ENCODE data around the gene FOXK1.

Gene FOXK1

DNA sequence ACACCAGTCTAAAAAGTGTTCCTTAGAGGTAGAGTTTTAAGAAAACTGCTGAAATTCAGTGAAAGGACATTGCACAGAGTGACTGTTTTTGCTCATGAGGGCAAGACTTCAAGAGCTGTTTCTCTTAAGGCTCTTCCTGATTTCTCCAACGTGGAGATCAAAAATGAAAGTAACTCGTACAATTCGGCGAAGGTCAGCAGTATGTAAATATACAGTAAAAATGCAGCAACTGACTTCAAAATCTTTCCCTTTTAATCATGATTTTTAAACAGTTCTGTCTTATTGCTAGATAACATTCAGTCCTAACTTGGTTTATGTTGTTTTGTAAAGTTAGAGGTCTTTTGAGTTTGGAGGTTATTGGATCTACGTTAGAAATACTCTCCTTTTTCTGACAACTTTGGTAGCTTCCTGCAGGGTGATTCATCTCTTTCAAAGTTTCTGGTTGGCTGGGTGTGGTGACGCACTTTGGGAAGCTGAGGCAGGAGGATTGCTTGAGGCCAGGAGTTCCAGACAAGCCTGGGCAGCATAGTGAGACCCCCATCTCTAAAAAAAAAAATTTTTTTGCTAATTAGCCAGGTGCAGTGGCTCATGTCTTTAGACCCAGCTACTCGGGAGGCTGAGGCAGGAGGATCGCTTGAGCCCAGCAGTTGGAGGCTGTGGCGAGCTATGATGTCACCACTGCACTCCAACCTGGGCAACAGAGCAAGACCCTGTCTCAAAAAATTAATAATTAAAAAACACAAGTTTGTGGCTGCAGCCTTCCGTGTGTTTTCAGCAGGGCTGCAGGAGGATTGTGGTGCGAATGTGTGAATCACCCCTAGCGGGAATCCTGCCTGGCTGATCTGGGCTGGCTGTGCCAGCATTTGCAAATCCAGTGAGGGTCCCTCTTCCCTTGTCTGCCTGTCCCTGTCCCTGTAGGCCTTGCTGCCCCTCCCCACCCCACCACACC is 64.2 kb downstream of the FOXK1 start:
- peak; percentile 24 for DNase-seq

DNA sequence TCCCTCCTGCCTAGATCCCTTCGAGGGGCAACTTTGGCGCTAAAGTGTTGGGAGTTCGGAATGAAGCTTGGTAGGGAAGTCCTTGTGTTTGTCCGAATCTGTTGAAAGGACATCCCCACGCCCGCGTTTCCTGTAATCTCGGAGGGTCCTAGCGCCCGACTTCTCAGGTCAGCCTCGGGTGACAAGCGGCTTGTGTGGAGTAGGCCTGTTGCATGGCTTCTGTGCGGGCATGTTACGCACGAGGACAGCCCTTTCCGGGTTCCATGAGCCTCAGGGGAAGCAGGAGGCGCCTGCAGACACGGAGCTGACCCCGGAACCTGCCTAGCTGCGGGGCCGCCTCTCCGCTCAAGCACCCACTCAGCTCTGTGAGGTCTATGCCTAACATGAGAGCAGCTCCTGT is 64.9 kb downstream of the FOXK1 start:
- no peak for DNase-seq

DNA sequence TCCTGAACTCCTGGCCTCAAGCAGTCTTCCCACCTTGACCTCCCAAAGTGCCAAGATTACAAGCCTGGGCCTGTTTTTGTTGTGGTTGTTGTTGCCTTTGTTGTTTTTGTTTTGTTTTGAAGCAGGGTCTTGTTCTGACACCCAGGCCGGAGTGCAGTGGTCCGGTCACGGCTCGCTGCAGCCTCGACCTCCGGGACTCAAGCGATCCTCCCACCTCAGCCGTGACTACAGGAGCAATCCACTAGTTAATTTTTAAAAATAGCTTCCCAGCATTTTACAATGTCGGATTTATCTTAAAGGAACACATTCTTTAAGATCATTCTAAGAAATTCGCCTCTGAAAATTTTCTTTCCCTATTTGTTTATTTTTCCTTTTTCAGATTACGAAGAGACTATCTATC is 65.7 kb downstream of the FOXK1 start:
- DNase-seq = no peak

DNA sequence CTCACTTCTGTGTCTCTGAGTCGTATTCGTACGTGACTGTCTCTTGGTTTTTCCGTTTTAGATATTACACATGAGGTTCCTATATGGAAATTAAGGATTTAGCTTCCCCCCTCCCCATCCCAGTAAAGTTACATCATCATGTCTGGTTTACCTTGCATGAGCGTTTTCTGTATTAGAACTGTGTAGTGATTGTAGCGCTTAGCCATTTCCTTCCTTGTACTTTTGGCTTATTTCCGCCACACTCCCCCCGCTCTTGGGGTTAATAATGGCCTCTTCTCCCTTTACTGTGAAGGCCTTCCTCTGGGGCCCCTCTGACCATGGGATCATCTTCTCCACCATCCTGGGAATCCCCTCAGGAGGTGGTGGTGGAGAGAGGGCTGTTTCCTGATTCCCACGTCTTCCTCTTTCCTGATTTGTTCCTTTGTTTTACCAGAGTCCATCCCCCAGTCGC is 66.2 kb downstream of the FOXK1 start:
- DNase-seq = no peak

DNA sequence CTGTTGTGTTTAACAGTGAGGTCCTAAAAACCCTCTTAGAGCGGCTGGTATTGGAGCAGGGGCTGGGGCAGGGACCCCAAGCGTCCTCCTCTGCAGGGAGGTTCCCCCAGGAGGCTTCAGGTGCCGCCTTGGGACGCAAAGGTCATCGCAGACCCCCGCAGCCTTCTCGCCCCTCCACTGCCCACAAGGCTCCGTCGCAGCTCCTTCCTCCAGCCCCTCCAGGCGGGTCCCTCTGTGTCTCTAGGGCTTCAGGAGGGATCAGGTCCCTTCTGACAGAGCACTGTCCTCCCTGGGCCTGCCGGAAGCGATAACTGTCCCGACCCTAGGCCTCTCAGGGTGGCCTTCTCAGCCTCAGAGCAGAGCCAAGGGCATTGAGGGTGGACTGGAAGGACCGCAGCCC is 67.3 kb downstream of the FOXK1 start:
- no peak for DNase-seq

GRCh38 chr7:4749798-4750197 is 67.7 kb downstream of the FOXK1 start:
- no peak for DNase-seq

DNA sequence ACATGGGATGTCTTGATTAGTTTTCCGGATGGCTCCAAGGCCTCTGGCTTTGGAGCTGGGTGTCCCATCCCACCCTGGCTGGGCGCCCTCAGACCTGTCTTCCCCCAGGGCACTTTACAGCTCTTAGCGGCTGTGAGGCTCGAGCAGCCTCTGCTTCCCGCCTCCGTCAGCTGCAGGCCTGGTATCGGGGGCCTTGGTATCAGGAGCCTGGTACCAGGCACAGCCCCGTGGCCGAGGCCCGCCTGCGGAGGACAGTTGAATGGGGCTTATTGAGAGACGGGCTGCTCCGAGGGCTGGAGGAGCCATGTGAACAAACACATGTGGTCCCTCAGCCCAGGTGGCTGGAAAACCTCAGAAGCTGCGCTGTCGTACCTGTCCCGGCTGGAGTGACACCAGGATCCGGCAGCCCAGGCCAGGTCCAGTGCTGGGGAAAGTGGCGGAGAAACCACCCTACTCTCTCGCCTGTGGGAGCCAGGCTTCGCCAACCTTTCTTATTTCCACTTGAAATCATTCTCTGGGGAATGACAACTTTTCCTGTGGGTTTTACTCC is 69.4 kb downstream of the FOXK1 start:
- DNase-seq = no peak

DNA sequence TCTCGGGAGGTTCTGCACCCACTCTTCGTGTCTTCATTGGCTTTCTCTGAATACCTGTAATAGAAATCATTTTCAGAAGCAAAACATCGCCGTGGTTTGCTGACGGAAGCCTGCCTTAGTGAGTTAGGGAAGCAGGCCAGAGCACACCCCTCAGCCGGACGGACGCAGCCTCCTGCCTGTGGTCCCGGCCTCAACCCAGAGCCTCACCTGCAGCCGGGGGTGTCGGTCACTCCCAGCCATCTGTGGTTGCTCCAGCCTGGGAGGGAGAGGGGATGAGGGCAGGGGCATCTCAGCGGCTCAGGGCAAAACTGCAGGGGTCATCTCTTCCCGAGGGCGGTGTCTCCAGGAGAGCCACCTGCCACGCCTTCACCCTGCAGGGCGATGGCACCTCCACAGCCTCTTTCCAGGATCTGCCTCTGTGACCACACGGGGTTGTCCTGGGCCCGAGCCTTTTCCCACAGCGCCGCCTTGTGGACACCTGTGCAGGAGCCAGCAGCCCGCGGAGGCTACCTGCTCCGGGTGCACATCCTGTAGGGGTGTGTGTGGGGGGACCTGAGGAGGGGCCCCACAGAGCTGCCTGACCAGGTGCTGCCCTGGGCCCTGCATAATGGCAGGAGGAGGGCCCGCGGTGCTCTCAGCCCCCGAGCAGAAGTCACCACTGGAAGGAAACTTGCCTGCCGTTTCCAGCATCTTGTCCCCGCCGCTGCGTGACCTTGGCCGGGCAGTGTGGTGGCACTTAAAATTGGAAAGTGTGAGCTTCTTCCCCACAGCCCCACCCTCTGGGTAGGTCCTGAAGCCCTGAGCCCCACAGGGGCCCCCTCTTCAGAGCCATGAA is 71.7 kb downstream of the FOXK1 start:
- peak; percentile 28 for DNase-seq

DNA sequence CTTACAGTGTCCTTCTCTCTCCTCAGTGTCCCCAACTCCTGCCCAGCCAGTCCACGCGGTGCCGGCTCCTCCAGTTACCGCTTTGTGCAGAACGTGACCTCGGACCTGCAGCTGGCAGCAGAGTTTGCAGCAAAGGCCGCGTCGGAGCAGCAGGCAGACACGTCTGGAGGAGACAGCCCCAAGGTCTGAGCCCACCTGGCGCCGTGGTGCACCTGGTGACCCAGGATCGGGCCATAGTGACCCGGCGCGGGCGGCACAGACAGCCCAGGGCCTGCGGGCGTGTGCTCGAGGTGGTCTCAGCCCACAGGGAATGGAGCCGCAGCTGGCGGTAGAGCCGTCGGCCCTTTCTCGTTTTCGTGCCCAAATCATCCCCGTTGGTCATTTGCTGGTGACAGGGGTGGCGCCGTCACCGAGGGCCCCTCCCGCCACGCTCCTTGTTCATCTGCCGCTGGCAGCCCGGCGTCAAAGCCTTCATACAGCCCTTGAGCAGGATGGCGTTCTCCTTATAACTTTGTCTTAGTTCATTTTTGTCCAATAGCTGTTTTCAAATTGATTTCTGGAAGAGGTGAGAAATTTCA is 72.4 kb downstream of the FOXK1 start:
- DNase-seq = no peak

- DNase-seq = no peak
These were observed 73.0 kb downstream of the FOXK1 start for GRCh38 chr7:4755045-4755444.

DNA sequence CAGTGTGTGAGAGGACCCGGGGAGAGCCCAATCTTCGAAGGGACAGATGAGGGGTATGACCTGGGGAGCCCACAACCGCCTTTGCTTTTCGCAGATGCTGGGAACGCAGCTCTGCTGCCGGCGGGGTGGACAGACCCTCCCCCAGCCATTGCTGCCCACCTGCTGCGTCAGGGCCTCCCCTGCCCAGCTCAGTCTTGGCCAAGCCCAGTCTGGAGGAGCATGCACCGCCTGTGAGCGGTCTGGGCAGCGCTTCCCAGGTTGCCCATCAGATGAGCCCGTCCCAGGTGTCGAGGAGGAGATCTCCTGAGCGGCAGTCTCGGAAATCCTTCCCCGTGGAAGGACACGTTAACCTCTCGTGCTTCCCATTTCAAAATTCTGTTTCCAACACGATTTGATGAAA is 76.0 kb downstream of the FOXK1 start:
- no peak for DNase-seq

GRCh38 chr7:4758791-4759190 is 76.7 kb downstream of the FOXK1 start:
- DNase-seq = no peak

DNA sequence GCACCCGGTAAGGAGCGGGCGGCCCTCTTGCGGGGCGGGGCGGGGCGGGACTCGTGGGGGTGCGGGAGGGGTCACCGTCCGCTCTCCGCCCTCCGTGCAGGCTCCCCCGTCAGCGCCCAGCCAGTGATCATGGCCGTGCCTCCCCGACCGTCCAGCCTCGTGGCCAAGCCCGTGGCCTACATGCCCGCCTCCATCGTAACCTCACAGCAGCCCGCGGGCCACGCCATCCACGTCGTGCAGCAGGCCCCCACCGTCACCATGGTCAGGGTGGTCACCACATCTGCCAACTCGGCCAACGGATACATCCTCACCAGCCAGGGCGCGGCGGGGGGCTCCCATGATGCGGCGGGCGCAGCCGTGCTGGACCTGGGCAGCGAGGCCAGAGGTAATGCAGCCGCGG is 77.1 kb downstream of the FOXK1 start:
- no peak for DNase-seq

DNA sequence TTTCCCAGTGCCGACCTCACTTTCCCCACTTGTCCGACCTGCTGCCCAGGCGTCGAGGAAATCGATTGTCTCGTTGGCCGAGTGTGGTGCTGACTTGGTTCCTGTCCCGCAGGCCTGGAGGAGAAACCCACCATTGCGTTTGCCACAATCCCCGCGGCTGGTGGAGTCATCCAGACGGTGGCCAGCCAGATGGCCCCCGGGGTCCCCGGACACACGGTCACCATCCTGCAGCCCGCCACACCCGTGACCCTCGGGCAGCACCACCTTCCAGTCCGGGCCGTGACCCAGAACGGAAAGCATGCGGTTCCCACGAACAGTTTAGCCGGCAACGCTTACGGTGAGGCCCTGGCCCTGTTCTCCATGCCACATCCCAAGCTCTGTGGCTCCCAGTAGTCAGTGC is 78.9 kb downstream of the FOXK1 start:
- DNase-seq = no peak

GRCh38 chr7:4762121-4763055 is 80.3 kb downstream of the FOXK1 start:
- DNase-seq = no peak

DNA sequence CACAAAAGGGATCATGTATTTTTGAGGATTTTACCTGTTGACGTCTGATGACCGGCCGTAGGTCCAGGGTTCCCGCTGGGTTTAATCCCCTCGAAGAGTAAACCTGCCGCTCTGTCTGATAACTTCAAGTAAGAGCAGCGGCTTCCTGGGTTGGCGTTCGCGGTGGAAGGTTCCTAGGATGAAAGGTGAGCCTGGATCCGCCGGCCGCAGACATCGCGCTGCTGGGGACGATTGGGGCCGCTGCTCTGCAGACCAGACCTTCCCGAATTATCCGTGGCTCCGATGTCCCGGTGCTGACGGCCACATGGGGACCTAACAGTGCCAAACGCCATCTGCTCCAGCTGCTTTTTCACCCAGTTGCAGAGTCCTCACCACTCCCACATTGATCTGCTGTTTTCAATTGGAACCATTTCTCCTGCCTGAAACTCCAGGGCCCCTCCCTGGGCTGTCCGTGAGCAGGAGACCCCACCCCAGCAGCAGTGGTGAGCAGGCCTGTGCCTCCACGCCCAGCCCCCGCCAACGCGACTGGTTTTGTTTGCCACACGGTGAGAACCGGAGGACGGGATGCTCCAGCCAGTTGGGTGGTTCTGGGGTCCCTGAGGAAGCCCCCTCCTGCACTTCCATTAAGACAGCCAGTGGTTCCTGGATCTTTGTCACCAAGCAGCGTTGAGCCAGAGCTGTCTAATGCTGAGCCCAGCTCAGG is 81.1 kb downstream of the FOXK1 start:
- DNase-seq = no peak

DNA sequence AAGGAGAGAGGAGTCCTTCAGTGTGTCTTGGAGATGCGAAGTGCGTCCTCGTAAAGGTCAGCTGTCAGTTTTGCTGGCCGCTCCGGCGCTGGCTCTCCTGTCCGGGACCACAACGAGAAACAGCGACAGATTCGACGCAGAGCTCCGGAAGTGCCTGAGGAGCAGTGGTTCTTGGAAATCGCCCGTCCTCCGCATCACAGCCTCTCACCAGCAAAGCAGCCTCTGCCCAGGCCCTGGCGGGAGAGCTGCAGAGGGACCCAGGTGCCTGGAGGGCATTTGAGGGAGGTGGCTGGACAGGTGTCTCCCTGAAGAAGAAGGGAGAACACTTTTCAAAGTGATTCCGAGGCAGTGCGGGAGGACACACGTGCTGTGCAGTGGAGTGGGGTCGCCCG is 81.7 kb downstream of the FOXK1 start:
- no peak for DNase-seq

DNA sequence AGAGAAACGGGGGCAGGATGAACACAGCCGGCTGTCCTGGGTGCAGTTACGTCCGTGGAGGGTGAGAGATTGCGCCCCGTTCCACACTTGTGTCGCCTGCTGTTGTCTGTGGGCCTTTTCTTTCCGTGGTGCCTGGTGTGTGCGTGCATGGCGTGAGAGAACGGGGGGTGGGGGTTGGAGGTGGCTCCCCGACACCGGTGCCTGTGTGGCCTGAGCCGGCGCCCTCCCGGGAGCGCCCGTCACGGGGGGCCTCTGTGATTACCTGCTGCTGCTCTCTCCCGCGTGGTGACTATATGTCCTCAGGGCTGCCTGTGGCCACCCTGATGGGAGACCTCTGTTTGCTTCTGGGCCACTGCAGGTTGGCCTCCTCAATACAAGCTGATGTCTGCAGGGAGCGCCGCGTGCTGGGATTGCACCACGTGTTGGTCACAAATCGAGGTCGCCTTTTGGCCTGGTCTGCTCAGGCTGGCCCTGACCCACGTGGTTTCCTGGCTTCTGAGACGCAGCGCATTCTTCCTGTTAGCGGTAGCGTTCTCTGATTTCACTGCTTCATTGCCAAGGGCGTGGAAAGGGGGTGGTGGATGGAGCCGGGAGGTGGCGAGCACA is 82.4 kb downstream of the FOXK1 start:
- no peak for DNase-seq

GRCh38 chr7:4765776-4766490 is 83.8 kb downstream of the FOXK1 start:
- DNase-seq = no peak
